Large intestine (tissue), 12 donors: Measurements from ENCODE around the gene FBXO3. TPM values are rescaled to one million over a fixed set of nuclear protein-coding genes. Genes with fewer than 3 reads are reported as not detected.
"Not testable (repeated sequence)": the region's sequence is repeated elsewhere in the genome, so short reads cannot be mapped to it uniquely, and the experiment has no call there.

Source experiments
- DNase-seq, 2 donors: peaks; one replicate each; pipeline versions ENCODE4 v3.0.0 to v3.0.0-alpha.2; 2013
- H3K27ac ChIP-seq: one replicate; pipeline ENCODE4 v1.5.1; 2013; ENCODE audit warnings: low read length
- H3K27me3 ChIP-seq: 2 replicates; pipeline ENCODE4 v1.6.1; 2013; ENCODE audit warnings: low read length; ENCODE audit not compliant: control insufficient read depth, insufficient read depth
- H3K36me3 ChIP-seq: 2 replicates; pipeline ENCODE4 v1.6.1; 2013; ENCODE audit warnings: low read length; ENCODE audit not compliant: control insufficient read depth, insufficient read depth
- H3K4me1 ChIP-seq: one replicate; pipeline ENCODE4 v1.6.1; 2013; ENCODE audit warnings: low read length; ENCODE audit not compliant: control insufficient read depth, insufficient read depth
- H3K4me3 ChIP-seq: one replicate; pipeline ENCODE4 v1.5.1; 2013; ENCODE audit warnings: low read length
- H3K9me3 ChIP-seq: one replicate; pipeline ENCODE4 v1.6.1; 2013; ENCODE audit warnings: mild to moderate bottlenecking, low read depth, low read length, moderate library complexity; ENCODE audit not compliant: control insufficient read depth
- WGBS: methylation state at CpG from one replicate; pipeline ENCODE4 v1.1.5; 2013; ENCODE audit warnings: low lambda C conversion rate; ENCODE audit not compliant: insufficient coverage; 5-methylcytosine and 5-hydroxymethylcytosine counted together
- long read RNA-seq, 11 donors: transcript quantifications; one replicate each; lab custom pipeline, GENCODE V29; 2026
- polyA plus RNA-seq: library from polyadenylated mRNA; unstranded; fragments of 120-200 nt; gene quantifications from one replicate; pipeline ENCODE4 v1.2.1, GENCODE V29; 2013

Gene FBXO3, protein sequence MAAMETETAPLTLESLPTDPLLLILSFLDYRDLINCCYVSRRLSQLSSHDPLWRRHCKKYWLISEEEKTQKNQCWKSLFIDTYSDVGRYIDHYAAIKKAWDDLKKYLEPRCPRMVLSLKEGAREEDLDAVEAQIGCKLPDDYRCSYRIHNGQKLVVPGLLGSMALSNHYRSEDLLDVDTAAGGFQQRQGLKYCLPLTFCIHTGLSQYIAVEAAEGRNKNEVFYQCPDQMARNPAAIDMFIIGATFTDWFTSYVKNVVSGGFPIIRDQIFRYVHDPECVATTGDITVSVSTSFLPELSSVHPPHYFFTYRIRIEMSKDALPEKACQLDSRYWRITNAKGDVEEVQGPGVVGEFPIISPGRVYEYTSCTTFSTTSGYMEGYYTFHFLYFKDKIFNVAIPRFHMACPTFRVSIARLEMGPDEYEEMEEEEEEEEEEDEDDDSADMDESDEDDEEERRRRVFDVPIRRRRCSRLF
- polyA plus RNA-seq = 37.5 TPM
- long read RNA-seq, donor 1, partial matches to known transcripts = 0 of 3 reads
- long read RNA-seq, donor 1, other reads (novel, unspliced or antisense) = 0 of 3 reads
- long read RNA-seq, donor 2, partial matches to known transcripts = 0 of 4 reads
- long read RNA-seq, donor 2, other reads (novel, unspliced or antisense) = 0 of 4 reads
- long read RNA-seq, donor 3 = 0 reads
- long read RNA-seq, donor 4, partial matches to known transcripts = 0 of 1 reads
- long read RNA-seq, donor 4, other reads (novel, unspliced or antisense) = 0 of 1 reads
- long read RNA-seq, donor 5, partial matches to known transcripts = 0 of 2 reads
- long read RNA-seq, donor 5, other reads (novel, unspliced or antisense) = 0 of 2 reads
- long read RNA-seq, donor 6, full-length matches to known transcripts = 3 of 3 reads
- long read RNA-seq, donor 6, partial matches to known transcripts = 0 of 3 reads
- long read RNA-seq, donor 6, other reads (novel, unspliced or antisense) = 0 of 3 reads
- long read RNA-seq, donor 7, partial matches to known transcripts = 0 of 2 reads
- long read RNA-seq, donor 7, other reads (novel, unspliced or antisense) = 0 of 2 reads
- long read RNA-seq, donor 8, partial matches to known transcripts = 11 of 14 reads
- long read RNA-seq, donor 8, other reads (novel, unspliced or antisense) = 0 of 14 reads
- long read RNA-seq, donor 9, transcript FBXO3-201 (11 exons, 2,397 nt) = major isoform, 5 of 6 reads
- long read RNA-seq, donor 9, partial matches to known transcripts = 0 of 6 reads
- long read RNA-seq, donor 9, other reads (novel, unspliced or antisense) = 0 of 6 reads
- long read RNA-seq, donor 10, transcript FBXO3-201 (11 exons, 2,397 nt) = major isoform, 5 of 6 reads
- long read RNA-seq, donor 10, partial matches to known transcripts = 0 of 6 reads
- long read RNA-seq, donor 10, other reads (novel, unspliced or antisense) = 0 of 6 reads
- long read RNA-seq, donor 11, partial matches to known transcripts = 0 of 3 reads
- long read RNA-seq, donor 11, other reads (novel, unspliced or antisense) = 0 of 3 reads

DNA sequence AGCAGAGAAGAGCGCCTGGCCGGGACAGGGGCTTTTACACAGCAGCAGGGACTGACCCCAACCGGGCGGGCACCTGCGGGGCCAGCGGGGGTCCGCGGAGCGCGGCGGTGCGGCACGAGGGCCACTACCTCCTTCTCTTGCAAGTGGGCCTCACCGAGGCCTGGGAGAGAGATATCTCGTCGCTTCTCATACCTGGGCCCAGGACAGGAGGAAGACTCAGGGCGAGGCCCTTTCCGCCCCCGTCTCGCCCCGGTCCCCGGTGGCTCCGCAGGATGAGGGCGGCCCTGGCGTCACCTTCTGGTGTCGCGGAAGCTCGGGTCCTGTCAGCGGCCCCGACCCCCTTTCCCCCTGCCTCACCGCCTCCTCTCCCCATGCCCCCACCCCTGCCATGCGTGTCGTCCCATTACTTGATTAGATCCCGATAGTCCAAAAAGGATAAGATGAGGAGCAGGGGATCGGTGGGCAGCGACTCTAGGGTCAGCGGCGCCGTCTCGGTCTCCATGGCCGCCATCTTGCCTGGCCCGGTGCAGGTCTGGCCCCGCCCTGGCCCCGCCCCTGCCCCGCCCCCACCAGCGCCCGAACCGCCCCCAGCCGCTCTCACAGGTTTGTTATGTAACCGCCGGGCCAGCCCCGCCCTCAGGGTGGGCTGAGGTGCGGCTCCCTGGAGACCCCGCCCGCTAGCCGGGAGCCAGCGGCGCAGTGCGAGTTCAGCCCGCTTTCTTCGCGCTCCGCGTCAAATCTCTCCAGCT is at the start of gene FBXO3:
Gene FBXO3 (minus strand): TSS at position 534 of the 749 bp plus-strand sequence. CDS start 23 bp downstream, at position 511.
- Histone ChIP-seq H3K4me3 (peak within 1 kb of the TSS; percentile 95), H3K27me3 (peaks cover 38% of the 10 kb centered on the region), H3K36me3 (peaks cover 7% of the 10 kb centered on the region), H3K4me1 (peaks cover 7% of the 10 kb centered on the region), H3K27ac (no peak within 1 kb of the TSS), H3K9me3 (no peaks in the 10 kb centered on the region)
- peak; percentile 81 to 87 for DNase-seq
- WGBS = no CpG with 5 or more reads among the region's 64 CpGs

DNA sequence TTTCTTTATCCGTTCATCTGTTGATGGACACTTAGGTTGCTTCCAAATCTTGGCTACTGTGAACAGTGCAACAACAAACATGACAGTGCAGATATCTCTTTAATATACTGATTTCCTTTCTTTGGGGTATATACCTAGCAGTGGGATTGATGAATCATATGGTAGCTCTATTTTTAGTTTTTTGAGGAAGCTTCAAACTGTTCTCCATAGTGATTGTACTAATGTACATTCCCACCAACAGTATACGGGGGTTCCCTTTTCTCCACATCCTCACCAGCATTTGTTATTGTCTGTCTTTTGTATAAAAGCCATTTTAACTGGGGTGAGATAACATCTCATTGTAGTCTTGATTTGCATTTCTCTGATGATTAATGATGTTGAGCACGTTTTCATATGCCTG is 48.7 kb upstream of the FBXO3 start:
- DNase-seq, H3K4me1 ChIP-seq, H3K4me3 ChIP-seq, H3K9me3 ChIP-seq, H3K27ac ChIP-seq, H3K36me3 ChIP-seq: not testable (repeated sequence)
- peaks cover 52% of the 10 kb centered on the region for H3K27me3 ChIP-seq
- WGBS = 100% methylated on average over 1 of the region's 3 CpGs

DNA sequence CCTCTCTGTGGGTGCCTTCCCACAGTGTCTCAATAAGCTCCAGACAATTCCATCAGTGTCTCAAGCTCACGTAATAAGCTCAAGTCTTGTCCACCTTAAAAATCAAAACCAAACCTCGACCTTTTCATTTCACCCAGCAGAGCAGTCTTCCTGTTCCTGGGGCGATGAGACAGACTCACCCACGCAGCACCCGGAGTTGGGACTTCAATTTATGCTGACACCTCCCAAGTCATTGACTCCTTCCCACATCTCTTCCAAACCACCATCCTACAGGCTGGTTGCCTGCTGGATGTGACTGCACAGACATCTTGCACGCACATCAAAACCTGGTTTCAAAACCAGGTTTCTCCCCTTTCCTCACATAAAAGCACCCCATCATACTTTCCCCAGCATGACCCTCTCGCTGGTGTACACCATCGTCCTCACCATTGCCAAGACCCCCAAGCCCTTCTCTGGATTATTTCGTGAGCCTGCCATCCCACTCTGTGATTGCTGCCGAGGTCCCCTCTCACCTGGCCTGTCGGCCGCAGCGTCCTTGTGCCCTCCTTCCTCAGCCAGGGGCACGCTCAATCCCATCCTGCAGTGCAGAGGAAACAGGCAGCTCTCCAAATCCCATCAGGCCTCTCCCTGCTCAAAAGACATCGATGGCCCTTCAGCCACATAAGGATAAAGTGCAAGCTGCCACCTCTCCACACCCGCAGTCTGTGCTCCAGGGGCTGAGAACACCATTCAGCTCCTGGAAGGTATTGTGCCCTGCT is 45.1 kb upstream of the FBXO3 start:
- H3K4me1 ChIP-seq = no peaks in the 10 kb centered on the region
- no peak for DNase-seq
- 100% methylated on average over 1 of the region's 16 CpGs for WGBS
- no peak overlapping the region for H3K4me3 ChIP-seq
- no peaks in the 10 kb centered on the region for H3K9me3 ChIP-seq
- H3K27me3 ChIP-seq = peaks cover 38% of the 10 kb centered on the region
- H3K27ac ChIP-seq = no peak overlapping the region
- no peaks in the 10 kb centered on the region for H3K36me3 ChIP-seq

DNA sequence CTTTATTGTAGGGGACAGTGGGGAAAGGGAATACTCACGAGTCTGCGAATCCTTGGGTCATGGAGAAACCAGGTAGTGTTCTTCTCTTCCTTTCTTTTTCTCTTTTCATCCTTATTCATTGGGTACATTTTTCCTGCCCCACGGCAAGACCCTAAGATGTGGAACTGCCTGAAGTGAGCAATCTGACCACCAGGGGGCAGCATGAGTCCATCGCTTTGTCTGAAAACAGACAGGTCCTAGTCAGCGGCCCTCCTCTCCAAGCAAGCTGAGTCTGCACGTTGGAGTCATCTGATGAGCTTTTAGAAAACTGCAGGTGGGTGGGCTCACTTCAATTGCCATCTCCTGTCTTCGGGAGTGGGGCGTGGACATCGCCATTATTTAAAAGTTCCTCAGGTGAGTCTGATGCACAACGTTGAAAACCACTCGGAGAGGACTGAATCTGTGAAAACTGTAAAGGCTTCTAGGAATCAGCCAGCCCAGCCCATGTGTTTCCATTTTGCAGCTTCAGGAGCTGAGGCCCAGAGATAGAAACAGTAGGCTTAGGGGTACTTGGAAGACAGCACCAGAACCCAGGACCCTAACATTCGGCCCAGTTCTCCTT is 34.0 kb upstream of the FBXO3 start:
- WGBS = 0% methylated on average over 2 of the region's 12 CpGs
- Histone ChIP-seq H3K36me3 (no peaks in the 10 kb centered on the region), H3K27me3 (peaks cover 2% of the 10 kb centered on the region), H3K9me3 (no peaks in the 10 kb centered on the region), H3K27ac (no peak overlapping the region), H3K4me1 (no peaks in the 10 kb centered on the region), H3K4me3 (no peak overlapping the region)
- peak; percentile 62 to 78 for DNase-seq

DNA sequence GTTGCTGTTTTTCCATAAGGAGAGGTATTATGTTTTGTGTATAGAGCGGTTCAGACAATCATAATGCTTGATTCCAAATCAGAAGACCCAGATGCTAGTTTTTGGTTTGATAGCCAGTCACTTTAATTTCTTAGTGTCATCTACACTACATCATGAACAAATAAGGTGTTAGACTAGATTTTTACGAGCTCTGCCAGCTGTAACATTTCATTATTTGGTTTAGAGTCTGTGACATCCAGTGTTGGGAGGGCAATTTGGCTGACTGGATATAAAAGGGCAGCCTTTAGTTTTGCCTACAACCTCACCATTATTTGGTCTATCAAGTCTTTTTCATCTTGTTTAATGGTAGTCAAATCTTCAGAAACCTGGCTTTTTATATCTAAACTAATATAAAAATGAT is 30.2 kb upstream of the FBXO3 start:
- Histone ChIP-seq H3K27me3 (peaks cover 27% of the 10 kb centered on the region), H3K4me1 (peaks cover 10% of the 10 kb centered on the region), H3K4me3 (no peak overlapping the region), H3K27ac (no peak overlapping the region), H3K36me3 (no peaks in the 10 kb centered on the region), H3K9me3 (no peaks in the 10 kb centered on the region)
- DNase-seq = no peak
- no CpG with 5 or more reads among the region's 2 CpGs for whole genome bisulfite sequencing

DNA sequence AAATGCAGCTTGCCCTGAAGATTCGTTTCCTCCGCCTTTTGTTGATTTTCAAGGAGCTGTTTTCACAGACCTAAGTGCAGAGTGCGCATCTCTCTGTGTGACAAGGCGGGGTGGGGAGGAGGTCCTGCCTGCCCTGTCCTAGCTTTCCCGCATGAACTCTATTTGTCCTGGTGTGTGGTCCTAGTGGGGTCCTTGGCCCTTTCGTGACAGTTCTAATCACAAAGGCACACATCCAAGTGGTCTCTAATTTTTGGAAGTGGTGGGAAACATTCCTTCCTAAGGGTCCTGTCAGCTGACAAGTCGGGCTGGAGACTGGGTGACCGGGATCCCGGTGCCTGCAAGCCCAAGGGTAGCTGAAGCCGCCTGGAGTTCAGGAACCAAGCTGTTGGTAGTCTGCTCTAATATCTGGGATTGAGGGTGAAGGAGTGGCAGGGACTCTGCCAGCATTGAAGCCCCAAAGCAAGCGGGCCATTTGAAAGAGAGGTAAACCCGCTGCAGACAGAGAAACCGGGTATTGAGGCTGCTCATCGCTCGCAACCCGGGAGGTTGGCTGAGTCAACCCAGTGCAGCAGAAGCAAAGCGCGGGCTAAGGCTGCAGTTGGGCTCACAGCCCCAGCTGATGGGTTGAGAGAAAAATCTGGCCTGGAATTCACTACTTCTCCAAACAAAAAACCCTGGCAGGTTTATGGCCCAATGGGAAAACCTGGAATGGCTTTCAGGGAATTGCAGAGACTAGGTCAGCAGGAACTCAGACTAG is 28.1 kb upstream of the FBXO3 start:
- 0% methylated on average over 2 of the region's 18 CpGs for WGBS
- Histone ChIP-seq H3K27ac (no peak overlapping the region), H3K4me1 (peaks cover 10% of the 10 kb centered on the region), H3K9me3 (no peaks in the 10 kb centered on the region), H3K36me3 (no peaks in the 10 kb centered on the region), H3K4me3 (no peak overlapping the region), H3K27me3 (peaks cover 34% of the 10 kb centered on the region)
- peak; percentile 30 to 75 for DNase-seq

DNA sequence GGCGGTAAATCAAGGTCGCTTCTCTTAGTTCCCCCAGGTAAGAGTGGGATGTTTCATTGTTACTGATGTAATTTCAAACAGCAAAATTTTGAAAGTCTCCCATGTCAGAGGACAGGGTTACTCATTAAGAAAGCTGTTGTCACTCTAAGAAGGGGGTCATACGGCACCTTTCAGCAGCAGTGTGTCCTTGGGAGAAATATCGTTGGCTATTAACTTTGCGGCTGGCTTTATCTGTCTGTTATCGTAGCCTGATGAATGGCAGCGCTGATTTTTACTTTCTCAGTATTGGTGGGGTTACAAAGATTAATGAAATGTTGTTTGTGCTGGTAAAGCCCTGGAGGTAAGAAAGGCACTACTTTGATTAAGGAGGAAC is 27.5 kb upstream of the FBXO3 start:
- DNase-seq = peak in 1 of 2 donors; percentile 24
- no CpG with 5 or more reads among the region's 7 CpGs for WGBS
- peaks cover 10% of the 10 kb centered on the region for H3K4me1 ChIP-seq

DNA sequence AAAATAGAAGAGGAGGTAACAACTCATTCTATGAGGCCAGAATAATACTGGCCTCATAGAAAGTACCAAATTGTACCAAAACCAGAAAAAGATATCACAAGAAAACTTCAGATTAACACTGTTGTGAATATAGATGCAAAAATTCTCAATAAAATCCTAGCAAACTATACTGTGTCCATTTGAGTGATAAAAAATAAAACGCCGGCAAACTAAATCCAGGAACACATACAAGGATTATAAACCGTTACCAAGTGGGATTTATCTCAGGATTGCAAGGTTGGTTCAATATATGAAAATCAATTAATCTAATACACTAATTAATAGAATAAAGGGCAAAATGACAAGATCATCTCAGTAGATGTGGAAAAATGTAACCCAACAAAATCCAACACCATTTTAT is 23.6 kb upstream of the FBXO3 start:
- WGBS = no CpG with 5 or more reads among the region's 3 CpGs
- peaks cover 43% of the 10 kb centered on the region for H3K27me3 ChIP-seq

More for the DNA sequence above, 27.5 kb upstream of the FBXO3 start:
- Histone ChIP-seq H3K4me3 (no peak overlapping the region), H3K36me3 (no peaks in the 10 kb centered on the region), H3K27ac (no peak overlapping the region), H3K27me3 (peaks cover 38% of the 10 kb centered on the region), H3K9me3 (no peaks in the 10 kb centered on the region)

More for the DNA sequence above, 23.6 kb upstream of the FBXO3 start:
- Histone ChIP-seq H3K27ac (no peak overlapping the region), H3K4me1 (peaks cover 10% of the 10 kb centered on the region), H3K36me3 (no peaks in the 10 kb centered on the region), H3K9me3 (no peaks in the 10 kb centered on the region), H3K4me3 (no peak overlapping the region)
- no peak for DNase-seq
